ENCODE results near the gene AK4.

- TF ChIP-seq CTCF (IDR thresholded peaks at IDR 0.05; ENCODE audit: insufficient read depth, low read depth, low read length) = no peak
- TF ChIP-seq EZH2 (IDR thresholded peaks at IDR 0.05; ENCODE audit: insufficient read depth, low read length) = no peak
Measured at GRCh38 chr1:65214340-65215027, 66.5 kb downstream of the AK4 start.
